ENCODE results near the gene EFCAB8.

Gene EFCAB8

GRCh38 chr20:32855387-32855786, 3.3 kb upstream of the EFCAB8 start:
- no peak for TF ChIP-seq TAF1 (IDR thresholded peaks at IDR 0.05; ENCODE audit: low read depth)
- TF ChIP-seq CREB1 (IDR thresholded peaks at IDR 0.05; ENCODE audit: low read depth) = no peak
- TF ChIP-seq RAD21 (IDR thresholded peaks at IDR 0.05; ENCODE audit: low read depth) = no peak
- TF ChIP-seq, protein P1, sequence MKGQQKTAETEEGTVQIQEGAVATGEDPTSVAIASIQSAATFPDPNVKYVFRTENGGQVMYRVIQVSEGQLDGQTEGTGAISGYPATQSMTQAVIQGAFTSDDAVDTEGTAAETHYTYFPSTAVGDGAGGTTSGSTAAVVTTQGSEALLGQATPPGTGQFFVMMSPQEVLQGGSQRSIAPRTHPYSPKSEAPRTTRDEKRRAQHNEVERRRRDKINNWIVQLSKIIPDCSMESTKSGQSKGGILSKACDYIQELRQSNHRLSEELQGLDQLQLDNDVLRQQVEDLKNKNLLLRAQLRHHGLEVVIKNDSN (IDR thresholded peaks at IDR 0.05) = no peak
- TF ChIP-seq, protein P2, sequence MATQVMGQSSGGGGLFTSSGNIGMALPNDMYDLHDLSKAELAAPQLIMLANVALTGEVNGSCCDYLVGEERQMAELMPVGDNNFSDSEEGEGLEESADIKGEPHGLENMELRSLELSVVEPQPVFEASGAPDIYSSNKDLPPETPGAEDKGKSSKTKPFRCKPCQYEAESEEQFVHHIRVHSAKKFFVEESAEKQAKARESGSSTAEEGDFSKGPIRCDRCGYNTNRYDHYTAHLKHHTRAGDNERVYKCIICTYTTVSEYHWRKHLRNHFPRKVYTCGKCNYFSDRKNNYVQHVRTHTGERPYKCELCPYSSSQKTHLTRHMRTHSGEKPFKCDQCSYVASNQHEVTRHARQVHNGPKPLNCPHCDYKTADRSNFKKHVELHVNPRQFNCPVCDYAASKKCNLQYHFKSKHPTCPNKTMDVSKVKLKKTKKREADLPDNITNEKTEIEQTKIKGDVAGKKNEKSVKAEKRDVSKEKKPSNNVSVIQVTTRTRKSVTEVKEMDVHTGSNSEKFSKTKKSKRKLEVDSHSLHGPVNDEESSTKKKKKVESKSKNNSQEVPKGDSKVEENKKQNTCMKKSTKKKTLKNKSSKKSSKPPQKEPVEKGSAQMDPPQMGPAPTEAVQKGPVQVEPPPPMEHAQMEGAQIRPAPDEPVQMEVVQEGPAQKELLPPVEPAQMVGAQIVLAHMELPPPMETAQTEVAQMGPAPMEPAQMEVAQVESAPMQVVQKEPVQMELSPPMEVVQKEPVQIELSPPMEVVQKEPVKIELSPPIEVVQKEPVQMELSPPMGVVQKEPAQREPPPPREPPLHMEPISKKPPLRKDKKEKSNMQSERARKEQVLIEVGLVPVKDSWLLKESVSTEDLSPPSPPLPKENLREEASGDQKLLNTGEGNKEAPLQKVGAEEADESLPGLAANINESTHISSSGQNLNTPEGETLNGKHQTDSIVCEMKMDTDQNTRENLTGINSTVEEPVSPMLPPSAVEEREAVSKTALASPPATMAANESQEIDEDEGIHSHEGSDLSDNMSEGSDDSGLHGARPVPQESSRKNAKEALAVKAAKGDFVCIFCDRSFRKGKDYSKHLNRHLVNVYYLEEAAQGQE (IDR thresholded peaks at IDR 0.05; ENCODE audit: low read depth) = no peak
- no peak for TF ChIP-seq YY1 (IDR thresholded peaks at IDR 0.05; ENCODE audit: low read depth)
- TF ChIP-seq NFIC (IDR thresholded peaks at IDR 0.05) = no peak
- no peak for TF ChIP-seq EGR1 (IDR thresholded peaks at IDR 0.05)
- TF ChIP-seq MAX (IDR thresholded peaks at IDR 0.05) = no peak
- TF ChIP-seq CEBPB (IDR thresholded peaks at IDR 0.05) = no peak
- no peak for TF ChIP-seq TCF12 (IDR thresholded peaks at IDR 0.05; ENCODE audit: low read depth)
- TF ChIP-seq ZBTB7A (IDR thresholded peaks at IDR 0.05; ENCODE audit: low read depth) = no peak
- no peak for TF ChIP-seq EP300 (IDR thresholded peaks at IDR 0.05; ENCODE audit: borderline replicate concordance)
- no peak for TF ChIP-seq TEAD4 (IDR thresholded peaks at IDR 0.05)
- no peak for TF ChIP-seq FOXM1 (IDR thresholded peaks at IDR 0.05; ENCODE audit: borderline replicate concordance, low read depth)

DNA sequence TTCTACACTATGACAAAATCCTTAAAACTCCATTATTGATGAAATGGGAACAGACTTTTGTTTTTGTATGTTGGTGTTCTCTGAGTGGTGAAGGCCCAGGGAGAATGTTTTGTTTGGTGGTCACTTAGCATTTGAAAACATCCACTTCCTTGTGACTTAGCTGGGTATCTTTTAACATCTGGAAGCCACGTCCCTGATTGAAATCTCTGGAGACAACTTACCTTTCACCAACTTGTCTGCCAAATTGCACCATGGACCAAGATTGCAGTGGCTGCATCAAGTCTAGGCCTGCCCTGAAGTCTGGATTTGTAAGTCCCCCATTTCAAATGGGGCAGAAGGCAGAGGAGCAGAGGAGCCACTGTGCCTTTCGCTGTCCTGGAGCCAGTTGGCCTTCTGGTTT, 534 bp upstream of the EFCAB8 start:
- TF ChIP-seq MAX (IDR thresholded peaks at IDR 0.05) (no peak), TCF12 (IDR thresholded peaks at IDR 0.05; ENCODE audit: low read depth) (no peak), FOXM1 (IDR thresholded peaks at IDR 0.05; ENCODE audit: borderline replicate concordance, low read depth) (no peak), TAF1 (IDR thresholded peaks at IDR 0.05; ENCODE audit: low read depth) (no peak), TEAD4 (IDR thresholded peaks at IDR 0.05) (no peak), YY1 (IDR thresholded peaks at IDR 0.05; ENCODE audit: low read depth) (no peak), ZBTB7A (IDR thresholded peaks at IDR 0.05; ENCODE audit: low read depth) (no peak), CREB1 (IDR thresholded peaks at IDR 0.05; ENCODE audit: low read depth) (no peak), EGR1 (IDR thresholded peaks at IDR 0.05) (no peak), RAD21 (IDR thresholded peaks at IDR 0.05; ENCODE audit: low read depth) (no peak), EP300 (IDR thresholded peaks at IDR 0.05; ENCODE audit: borderline replicate concordance) (no peak), NFIC (IDR thresholded peaks at IDR 0.05) (no peak), CEBPB (IDR thresholded peaks at IDR 0.05) (no peak)
- TF ChIP-seq, protein P2 (IDR thresholded peaks at IDR 0.05; ENCODE audit: low read depth) = no peak
- TF ChIP-seq, protein P1 (IDR thresholded peaks at IDR 0.05) = no peak

DNA sequence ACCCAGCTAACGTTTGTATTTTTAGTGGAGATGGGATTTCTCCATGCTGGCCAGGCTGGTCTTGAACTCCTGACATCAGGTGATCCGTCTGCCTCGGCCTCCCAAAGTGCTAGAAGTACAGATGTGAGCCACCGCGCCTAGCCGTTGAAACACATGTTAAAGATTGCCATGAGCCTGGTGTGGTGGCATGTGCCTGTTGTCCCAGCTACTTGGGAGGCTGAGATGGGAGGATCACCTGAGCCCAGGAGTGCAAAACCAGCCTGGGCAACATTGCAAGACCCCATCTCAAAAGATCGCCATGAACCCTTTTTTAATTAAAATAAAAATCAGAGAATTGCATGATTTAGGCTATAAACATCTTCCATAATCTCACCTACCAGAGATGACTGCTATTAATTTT, 2.7 kb downstream of the EFCAB8 start:
- no peak for TF ChIP-seq ZBTB7A (IDR thresholded peaks at IDR 0.05; ENCODE audit: low read depth)

GRCh38 chr20:32869562-32869961, 10.8 kb downstream of the EFCAB8 start:
- no peak for TF ChIP-seq EGR1 (IDR thresholded peaks at IDR 0.05)
- no peak for TF ChIP-seq TEAD4 (IDR thresholded peaks at IDR 0.05)
- TF ChIP-seq MAX (IDR thresholded peaks at IDR 0.05) = no peak
- TF ChIP-seq CEBPB (IDR thresholded peaks at IDR 0.05) = no peak
- no peak for TF ChIP-seq EP300 (IDR thresholded peaks at IDR 0.05; ENCODE audit: borderline replicate concordance)
- TF ChIP-seq FOXM1 (IDR thresholded peaks at IDR 0.05; ENCODE audit: borderline replicate concordance, low read depth) = no peak
- no peak for TF ChIP-seq NFIC (IDR thresholded peaks at IDR 0.05)
- TF ChIP-seq TAF1 (IDR thresholded peaks at IDR 0.05; ENCODE audit: low read depth) = no peak
- no peak for TF ChIP-seq TCF12 (IDR thresholded peaks at IDR 0.05; ENCODE audit: low read depth)
- TF ChIP-seq, protein P1 (IDR thresholded peaks at IDR 0.05) = no peak
- TF ChIP-seq RAD21 (IDR thresholded peaks at IDR 0.05; ENCODE audit: low read depth) = no peak

DNA sequence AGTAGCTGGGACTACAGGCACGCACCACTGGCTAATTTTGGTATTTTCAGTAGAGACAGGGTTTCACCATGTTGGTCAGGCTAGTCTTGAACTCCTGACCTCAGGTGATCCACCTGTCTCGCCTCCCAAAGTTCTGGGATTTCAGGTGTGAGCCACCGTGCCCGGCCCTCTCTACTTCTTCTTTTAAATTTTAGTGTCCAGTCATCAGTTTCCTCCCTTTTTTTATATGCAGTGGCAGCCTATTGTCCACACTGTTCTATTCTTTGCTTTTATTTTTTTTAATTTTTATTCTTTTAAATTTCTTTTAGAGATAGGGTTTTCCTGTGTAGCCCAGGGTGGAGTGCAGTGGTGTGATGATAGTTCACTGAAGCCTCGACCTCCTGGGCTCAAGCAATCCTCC, 12.3 kb downstream of the EFCAB8 start:
- TF ChIP-seq, protein P1 (IDR thresholded peaks at IDR 0.05) = no peak
- TF ChIP-seq FOXM1 (IDR thresholded peaks at IDR 0.05; ENCODE audit: borderline replicate concordance, low read depth) = no peak
- no peak for TF ChIP-seq MAX (IDR thresholded peaks at IDR 0.05)
- TF ChIP-seq, protein P2 (IDR thresholded peaks at IDR 0.05; ENCODE audit: low read depth) = no peak
- no peak for TF ChIP-seq TEAD4 (IDR thresholded peaks at IDR 0.05)
- TF ChIP-seq ZBTB7A (IDR thresholded peaks at IDR 0.05; ENCODE audit: low read depth) = no peak
- no peak for TF ChIP-seq CREB1 (IDR thresholded peaks at IDR 0.05; ENCODE audit: low read depth)
- no peak for TF ChIP-seq EP300 (IDR thresholded peaks at IDR 0.05; ENCODE audit: borderline replicate concordance)
- no peak for TF ChIP-seq CEBPB (IDR thresholded peaks at IDR 0.05)
- no peak for TF ChIP-seq EGR1 (IDR thresholded peaks at IDR 0.05)
- no peak for TF ChIP-seq TAF1 (IDR thresholded peaks at IDR 0.05; ENCODE audit: low read depth)
- TF ChIP-seq RAD21 (IDR thresholded peaks at IDR 0.05; ENCODE audit: low read depth) = no peak
- no peak for TF ChIP-seq YY1 (IDR thresholded peaks at IDR 0.05; ENCODE audit: low read depth)
- TF ChIP-seq TCF12 (IDR thresholded peaks at IDR 0.05; ENCODE audit: low read depth) = no peak
- no peak for TF ChIP-seq NFIC (IDR thresholded peaks at IDR 0.05)

Measured in Ishikawa (cell line).